GM12875 (cell line): ENCODE results near the gene RPS2.

Experiments
- H3K4me3 ChIP-seq: one replicate; pipeline ENCODE4 v1.5.1; 2011; ENCODE audit warnings: low read depth, low read length, control low read depth
- TF ChIP-seq, protein P1 (sequence below): IDR thresholded peaks from 2 replicates; pipeline ENCODE4 v1.5.1; 2011; ENCODE audit warnings: low read depth, mild to moderate bottlenecking, control low read depth, inconsistent platforms, low read length, moderate library complexity, borderline replicate concordance; ENCODE audit not compliant: insufficient read depth

Gene RPS2

DNA sequence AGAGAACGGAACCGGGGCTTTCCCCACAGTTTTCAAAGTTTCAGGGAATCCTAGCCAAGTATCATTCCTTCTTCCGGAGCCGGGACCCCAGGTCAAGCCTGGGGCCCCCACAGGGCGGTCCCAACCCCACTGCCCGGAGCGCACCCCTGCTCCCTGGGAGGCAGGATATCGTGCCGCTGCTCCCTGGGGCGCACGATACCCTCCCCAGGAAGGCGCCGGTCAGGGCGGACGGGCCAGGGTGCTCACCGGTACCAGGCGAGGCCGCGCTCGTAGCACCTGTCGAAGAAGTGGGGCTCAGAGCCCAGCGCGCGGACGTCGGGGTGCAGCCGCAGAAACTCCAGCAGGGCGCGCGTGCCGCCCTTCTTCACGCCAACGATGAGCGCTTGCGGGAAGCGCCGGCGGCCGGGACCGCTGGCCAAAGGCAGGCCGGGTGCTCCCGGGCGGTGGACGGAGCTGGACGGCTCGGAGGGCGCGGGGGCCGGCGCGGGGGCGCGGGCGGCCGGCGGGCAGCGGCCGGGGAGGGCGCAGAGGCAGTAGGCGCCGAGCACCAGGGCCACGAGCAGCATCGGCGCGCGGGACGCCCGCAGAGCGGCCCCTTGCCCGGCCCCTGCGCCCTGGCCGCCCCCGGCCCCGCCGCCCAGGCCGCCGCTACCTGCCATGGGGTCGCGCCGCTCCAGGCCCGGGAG, 46.8 kb downstream of the RPS2 start:
- TF ChIP-seq, protein P1, sequence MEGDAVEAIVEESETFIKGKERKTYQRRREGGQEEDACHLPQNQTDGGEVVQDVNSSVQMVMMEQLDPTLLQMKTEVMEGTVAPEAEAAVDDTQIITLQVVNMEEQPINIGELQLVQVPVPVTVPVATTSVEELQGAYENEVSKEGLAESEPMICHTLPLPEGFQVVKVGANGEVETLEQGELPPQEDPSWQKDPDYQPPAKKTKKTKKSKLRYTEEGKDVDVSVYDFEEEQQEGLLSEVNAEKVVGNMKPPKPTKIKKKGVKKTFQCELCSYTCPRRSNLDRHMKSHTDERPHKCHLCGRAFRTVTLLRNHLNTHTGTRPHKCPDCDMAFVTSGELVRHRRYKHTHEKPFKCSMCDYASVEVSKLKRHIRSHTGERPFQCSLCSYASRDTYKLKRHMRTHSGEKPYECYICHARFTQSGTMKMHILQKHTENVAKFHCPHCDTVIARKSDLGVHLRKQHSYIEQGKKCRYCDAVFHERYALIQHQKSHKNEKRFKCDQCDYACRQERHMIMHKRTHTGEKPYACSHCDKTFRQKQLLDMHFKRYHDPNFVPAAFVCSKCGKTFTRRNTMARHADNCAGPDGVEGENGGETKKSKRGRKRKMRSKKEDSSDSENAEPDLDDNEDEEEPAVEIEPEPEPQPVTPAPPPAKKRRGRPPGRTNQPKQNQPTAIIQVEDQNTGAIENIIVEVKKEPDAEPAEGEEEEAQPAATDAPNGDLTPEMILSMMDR, result no peak
- H3K4me3 ChIP-seq, result no peak overlapping the region

DNA sequence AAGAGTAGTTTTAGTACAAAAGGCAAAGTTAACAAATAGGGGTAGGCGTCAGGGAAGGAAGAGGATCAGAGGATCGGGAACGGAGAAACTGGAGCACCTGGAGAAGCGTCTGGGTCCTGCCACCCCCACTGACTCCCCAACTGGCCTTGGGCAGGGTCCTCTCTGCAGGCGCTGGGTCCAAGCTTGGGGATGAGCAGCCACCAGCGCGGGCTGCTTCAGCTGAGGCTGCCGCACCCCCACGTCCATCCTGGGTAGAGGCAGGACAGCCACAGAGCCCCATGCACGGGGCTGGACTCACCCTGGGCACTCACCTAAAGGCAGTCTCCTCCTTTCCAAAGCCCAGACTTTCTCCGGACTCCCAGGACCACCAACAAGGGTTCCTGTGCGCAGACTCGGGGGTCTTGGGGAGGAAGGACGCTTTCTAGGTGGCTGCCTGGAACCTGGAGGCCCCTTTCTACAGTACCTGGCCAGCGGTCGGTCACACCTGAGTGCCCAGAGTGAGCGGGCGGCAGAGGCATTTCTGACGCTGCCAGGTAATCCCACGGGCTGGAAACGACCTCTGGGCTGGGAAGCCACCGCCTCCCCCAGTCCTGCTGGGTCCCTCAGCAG, 47.5 kb downstream of the RPS2 start:
- TF ChIP-seq, protein P1, result no peak
- no peak overlapping the region for H3K4me3 ChIP-seq

GRCh38 chr16:1916640-1916990, 48.0 kb downstream of the RPS2 start:
- TF ChIP-seq, protein P1, result no peak
- no peak overlapping the region for H3K4me3 ChIP-seq

DNA sequence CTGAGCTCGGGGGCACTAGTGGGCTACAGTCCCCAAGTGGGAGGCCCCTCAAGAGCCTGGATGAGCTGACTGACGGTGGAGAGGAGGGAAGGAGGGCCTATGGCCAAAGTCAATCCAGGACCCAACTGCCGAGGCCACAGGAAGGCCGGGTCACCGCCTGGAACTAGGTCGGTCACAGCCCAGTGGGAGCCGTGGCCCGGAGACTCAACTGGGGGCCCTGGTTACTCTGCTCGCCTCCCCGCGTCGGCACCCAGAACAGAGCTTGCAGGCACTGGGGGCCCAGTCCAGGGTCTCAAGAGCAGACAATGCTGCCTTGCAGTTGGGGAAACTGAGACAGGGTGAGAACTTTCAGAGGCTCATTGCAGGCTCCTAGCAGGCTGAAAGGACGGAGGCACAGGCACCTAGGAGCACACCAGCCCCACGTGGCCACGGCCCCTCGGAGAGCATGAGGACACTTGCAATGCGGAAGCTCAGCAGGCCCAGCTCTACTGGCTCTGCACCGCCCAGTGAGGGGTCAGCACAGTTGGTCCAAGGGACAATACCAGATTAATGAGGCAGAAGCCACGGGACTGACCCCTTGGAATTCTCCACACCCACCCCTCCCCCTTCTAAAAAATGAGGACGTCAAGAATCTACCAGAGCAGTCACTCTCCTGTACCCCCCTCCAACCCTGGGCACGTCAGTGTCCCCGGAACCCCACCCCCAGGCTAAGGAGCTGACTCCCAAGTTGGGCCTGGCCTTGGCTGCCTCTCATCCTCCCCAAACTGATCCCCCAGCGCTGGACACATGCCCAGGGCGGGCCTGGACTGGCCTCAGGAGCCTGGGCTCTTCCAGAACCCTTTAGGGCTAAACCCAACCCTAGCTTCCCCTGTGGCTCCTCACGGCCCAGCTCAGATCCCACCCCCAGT, 48.6 kb downstream of the RPS2 start:
- no peak overlapping the region for H3K4me3 ChIP-seq
- TF ChIP-seq, protein P1, result no peak

DNA sequence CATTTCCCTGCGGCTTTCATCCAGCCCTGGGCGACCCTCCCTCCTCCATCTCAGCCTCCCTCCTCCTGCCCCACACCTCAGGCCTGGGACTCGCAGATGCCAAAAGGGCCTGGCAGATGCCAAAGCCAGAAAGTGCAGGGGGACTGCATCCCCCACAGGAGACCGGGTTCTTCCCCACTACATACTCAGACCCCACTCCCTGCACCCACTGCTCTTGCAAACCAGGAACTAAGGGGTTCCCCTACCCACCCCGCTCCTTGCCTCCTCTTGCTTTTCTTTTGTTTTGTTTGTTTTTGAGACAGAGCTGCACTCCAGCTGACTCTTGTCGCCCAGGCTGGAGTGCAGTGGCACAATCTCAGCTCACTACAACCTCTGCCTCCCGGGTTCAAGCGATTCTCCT, 49.6 kb downstream of the RPS2 start:
- TF ChIP-seq, protein P1, result no peak
- H3K4me3 ChIP-seq, result no peak overlapping the region

DNA sequence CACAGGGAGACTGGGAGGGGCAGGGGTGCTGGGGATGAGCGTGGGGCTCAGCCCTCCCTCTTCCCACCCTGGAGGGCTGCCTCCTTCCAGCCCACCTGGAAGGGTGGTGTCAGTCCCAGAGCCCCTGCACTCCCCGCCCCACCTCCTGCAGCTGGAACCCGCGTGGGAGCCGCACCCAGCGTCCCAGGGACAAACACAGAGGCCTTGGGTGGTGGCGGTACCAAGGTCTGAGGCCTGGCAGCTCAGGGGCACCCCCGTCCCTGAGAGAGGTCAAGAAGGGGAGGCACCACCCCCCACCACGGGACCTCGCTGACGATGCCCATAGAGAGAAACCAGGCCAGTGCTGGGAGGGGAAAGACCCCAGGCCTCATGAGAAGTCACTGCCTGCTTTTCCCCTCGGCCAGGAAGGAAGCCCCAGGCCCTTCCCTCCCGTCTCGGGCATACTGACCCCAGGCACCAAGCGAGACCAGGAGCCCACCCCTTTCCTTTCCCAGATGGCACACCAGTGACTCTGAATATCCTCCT, 50.5 kb downstream of the RPS2 start:
- H3K4me3 ChIP-seq, result no peak overlapping the region
- TF ChIP-seq, protein P1, result no peak
